Right renal cortex interstitium (tissue), 3 donors: Measurements from ENCODE around the gene CCDC71. TPM values are rescaled to one million over a fixed set of nuclear protein-coding genes. Genes with fewer than 3 reads are reported as not detected.

Experiments
- DNase-seq, 3 donors: peaks; one replicate each; pipeline ENCODE4 v3.0.0-alpha.2; 2013; ENCODE audit warnings: low read depth in 3 of 3, low spot score in 2 of 3
- polyA plus RNA-seq, 3 donors: library from polyadenylated mRNA; unstranded; fragments of 120-200 nt; gene quantifications; one replicate each; pipeline ENCODE4 v1.2.1, GENCODE V29; 2013; ENCODE audit not compliant: insufficient read length in 3 of 3

CCDC71 gene
- polyA plus RNA-seq, 3 donors, result 24.5 to 25.8 (median 25.7) TPM

GRCh38 chr3:49132437-49133225 lies 33.5 kb downstream of the CCDC71 start, which contains the start of gene LAMB2:
Gene LAMB2 (minus strand): TSS chr3:49133050. CDS start chr3:49132867, 183 bp downstream.
- DNase-seq, result peak; percentile 70 to 75 (median 71)

DNA sequence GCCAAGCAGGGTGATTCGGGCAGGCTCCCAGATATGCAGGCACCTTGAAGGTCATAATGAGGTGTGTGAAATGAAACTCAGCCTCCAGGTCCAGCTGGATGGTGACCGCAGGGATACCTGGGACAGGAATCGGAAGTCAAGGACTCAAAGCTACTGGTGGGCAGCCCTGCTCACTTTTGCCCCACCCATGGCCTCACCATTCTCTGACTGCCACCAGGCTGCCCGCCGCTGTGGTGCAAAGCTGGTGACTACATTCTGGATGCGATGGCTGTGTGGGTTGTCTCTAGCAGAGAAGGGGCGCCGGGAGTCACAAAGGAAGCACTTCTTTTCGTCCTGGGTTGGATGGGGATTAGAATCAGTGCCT lies 34.1 kb downstream of the CCDC71 start:
- no peak for DNase-seq

DNA sequence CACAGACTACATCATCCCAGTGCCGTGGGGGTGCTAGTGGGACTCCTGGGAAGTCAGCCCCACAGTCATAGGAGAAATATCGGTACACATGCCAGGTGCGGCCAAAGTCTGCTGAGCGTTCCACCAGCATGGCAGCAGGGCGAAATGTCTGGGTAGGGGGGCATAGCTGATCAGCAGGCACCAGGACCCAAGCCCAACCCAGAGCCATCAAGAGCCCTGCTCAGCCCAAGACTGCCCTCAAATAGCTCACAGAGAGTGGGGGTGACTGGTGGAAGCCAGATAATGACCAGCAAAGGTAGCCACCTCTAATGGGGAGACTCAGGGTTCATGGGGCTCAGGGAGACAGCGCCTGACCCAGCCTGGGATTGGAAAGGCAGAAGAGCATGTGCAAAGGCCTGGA lies 34.6 kb downstream of the CCDC71 start:
- no peak for DNase-seq

DNA sequence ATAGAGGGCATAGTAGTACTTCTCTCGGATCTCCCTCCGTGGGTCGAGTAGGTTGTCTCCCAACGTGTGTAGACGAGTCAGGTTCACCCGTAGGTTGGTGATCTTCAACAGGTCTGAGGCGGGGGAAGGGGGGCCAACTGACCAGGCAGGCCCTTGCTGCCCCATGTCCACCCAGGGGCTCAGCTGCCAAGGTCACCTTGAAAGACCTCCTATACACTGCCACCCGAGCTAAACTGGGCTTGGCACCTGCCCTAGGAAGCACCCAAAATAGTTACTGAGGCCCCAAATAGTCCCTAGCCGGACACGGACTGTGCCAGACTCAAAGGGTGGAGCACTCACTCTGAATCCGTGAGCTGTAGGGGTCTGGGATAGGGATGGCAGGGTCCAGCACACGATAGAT lies 35.1 kb downstream of the CCDC71 start:
- no peak for DNase-seq

- DNase-seq, result no peak
Measured at GRCh38 chr3:49124991-49125670, 41.0 kb downstream of the CCDC71 start.

- no peak for DNase-seq
Measured at GRCh38 chr3:49124203-49124602, 41.9 kb downstream of the CCDC71 start.

GRCh38 chr3:49123687-49124086 lies 42.4 kb downstream of the CCDC71 start:
- no peak for DNase-seq

GRCh38 chr3:49122886-49123545 lies 43.1 kb downstream of the CCDC71 start:
- DNase-seq, result no peak

DNA sequence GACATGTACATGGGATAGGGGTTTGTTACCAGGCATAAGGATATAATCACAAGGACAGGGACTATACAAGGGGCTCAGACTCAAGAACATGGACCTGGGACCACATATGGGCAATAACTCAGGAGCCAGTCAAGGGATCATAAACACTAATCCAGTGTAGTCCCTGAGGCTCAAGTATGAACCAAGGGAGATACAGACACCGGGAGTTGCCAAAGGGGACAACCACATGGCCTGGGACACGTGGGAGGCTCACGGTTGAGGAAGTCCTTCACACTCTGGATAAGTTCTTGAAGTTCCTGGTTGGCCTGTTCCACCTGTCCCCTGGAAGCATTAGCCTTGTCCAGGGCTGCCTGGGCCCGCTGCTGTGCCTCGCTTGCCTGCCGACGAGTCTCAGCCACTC lies 43.7 kb downstream of the CCDC71 start:
- DNase-seq, result no peak

- no peak for DNase-seq
Measured at GRCh38 chr3:49122022-49122421, 44.1 kb downstream of the CCDC71 start.

DNA sequence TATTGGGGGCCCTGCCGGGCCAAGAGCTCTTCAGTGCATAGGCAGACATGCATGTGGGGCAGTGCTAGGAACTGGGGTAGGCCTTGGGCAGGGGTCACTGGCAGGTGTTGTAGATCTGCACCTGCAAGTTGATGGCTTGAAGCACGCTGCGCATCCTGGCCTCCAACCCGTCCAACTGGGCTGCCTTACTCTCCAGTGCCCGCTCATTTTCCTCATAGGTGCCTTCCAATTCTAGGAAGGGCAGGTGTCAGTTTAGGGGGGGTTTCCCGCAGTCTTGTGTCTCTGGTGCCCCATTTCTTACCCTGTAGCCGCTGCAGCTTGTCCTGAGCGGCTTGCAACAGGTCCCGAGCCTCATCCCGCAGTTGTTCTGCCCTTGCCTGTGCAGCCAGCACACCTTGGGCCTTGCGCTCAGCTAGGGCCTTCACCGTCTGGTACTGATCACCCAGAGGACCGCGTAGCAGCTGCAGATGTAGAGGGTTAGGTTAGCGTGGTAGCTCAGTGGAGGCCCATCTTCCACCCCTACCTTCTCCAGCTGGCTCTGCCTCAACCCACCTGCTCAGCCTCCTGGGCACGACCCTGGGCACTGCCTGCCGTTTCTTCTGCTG lies 44.9 kb downstream of the CCDC71 start:
- DNase-seq, result no peak

- peak; percentile 79 to 90 (median 82) for DNase-seq
Measured at GRCh38 chr3:49120438-49121131, 45.5 kb downstream of the CCDC71 start, which contains the start of gene USP19. Gene USP19 (minus strand): TSS chr3:49120823. CDS start chr3:49119145, 1,678 bp downstream.

- DNase-seq, result no peak
Measured at GRCh38 chr3:49120096-49120437, 46.1 kb downstream of the CCDC71 start.

- DNase-seq, result no peak
Measured at GRCh38 chr3:49119439-49119838, 46.7 kb downstream of the CCDC71 start.

- no peak for DNase-seq
Measured at GRCh38 chr3:49119036-49119435, 47.1 kb downstream of the CCDC71 start.

Other genes starting within 250 kb of the CCDC71 start
- gene ARIH2, start 247.5 kb downstream of the CCDC71 start, polyA plus RNA-seq, result 10 to 100 TPM; 67.7 to 76.3 (median 70.4) TPM
- gene P4HTM, start 176.1 kb downstream of the CCDC71 start, polyA plus RNA-seq, result 10 to 100 TPM; 39.1 to 42.3 (median 41.2) TPM
- 100 to 1,000 TPM; 153 to 177 (median 168) TPM for gene WDR6, start 158.9 kb downstream of the CCDC71 start, polyA plus RNA-seq
- 10 to 100 TPM; 76.4 to 85.5 (median 80.5) TPM for gene DALRD3, start 147.8 kb downstream of the CCDC71 start, polyA plus RNA-seq
- 10 to 100 TPM; 52.9 to 75.4 (median 62.6) TPM for gene NDUFAF3, start 144.2 kb downstream of the CCDC71 start, polyA plus RNA-seq
- 100 to 1,000 TPM; 217 to 226 (median 221) TPM for gene IMPDH2, start 136.9 kb downstream of the CCDC71 start, polyA plus RNA-seq
- gene QRICH1, start 72.3 kb downstream of the CCDC71 start, polyA plus RNA-seq, result 10 to 100 TPM; 84.1 to 89.5 (median 86.9) TPM
- gene QARS1, start 61.6 kb downstream of the CCDC71 start, polyA plus RNA-seq, result 100 to 1,000 TPM; 295 to 318 (median 300) TPM
- 10 to 100 TPM; 60.2 to 63.0 (median 62.4) TPM for gene USP19, start 45.5 kb downstream of the CCDC71 start, polyA plus RNA-seq
- 100 to 1,000 TPM; 352 to 390 (median 365) TPM for gene LAMB2, start 33.3 kb downstream of the CCDC71 start, polyA plus RNA-seq
- gene KLHDC8B, start 5.3 kb upstream of the CCDC71 start, polyA plus RNA-seq, result 10 to 100 TPM; 41.5 to 43.8 (median 43.4) TPM
- 10 to 100 TPM in 1 of 3 donors, 1 to 10 TPM in 2; 8.8 to 10.0 (median 9.4) TPM for gene C3orf62, start 110.9 kb upstream of the CCDC71 start, polyA plus RNA-seq
- gene USP4, start 173.7 kb upstream of the CCDC71 start, polyA plus RNA-seq, result 10 to 100 TPM; 61.6 to 64.0 (median 63.3) TPM
- 100 to 1,000 TPM in 2 of 3 donors, 10 to 100 TPM in 1; 93.1 to 126 (median 104) TPM for gene GPX1, start 192.0 kb upstream of the CCDC71 start, polyA plus RNA-seq
- 100 to 1,000 TPM; 499 to 570 (median 506) TPM for gene RHOA, start 245.6 kb upstream of the CCDC71 start, polyA plus RNA-seq
- 10 to 100 TPM; 34.7 to 38.9 (median 36.2) TPM for gene TCTA, start 246.1 kb upstream of the CCDC71 start, polyA plus RNA-seq